Measurements from ENCODE around the gene LCAT.

The LCAT gene

GRCh38 chr16:67897231-67897630, 46.7 kb downstream of the LCAT start:
- Histone ChIP-seq H3K4me3 (no peak overlapping the region), H3K27ac (peak overlapping the region; percentile 81 to 85)
- DNase-seq (ENCODE audit: low spot score) = peak; percentile 88
- no peak for TF ChIP-seq CTCF (IDR thresholded peaks at IDR 0.05)

GRCh38 chr16:67893743-67894399, 50.0 kb downstream of the LCAT start:
- TF ChIP-seq CTCF (IDR thresholded peaks at IDR 0.05) = no peak
- Histone ChIP-seq H3K27ac (peak overlapping the region; percentile 86 to 95), H3K4me3 (peak overlapping the region; percentile 88)
- no peak for DNase-seq (ENCODE audit: low spot score)

GRCh38 chr16:67892899-67893742, 50.8 kb downstream of the LCAT start, which contains the start of gene PSKH1:
PSKH1 (plus strand) TSS chr16:67893254; CDS start chr16:67908750, 15,496 bp downstream.
- no peak for TF ChIP-seq CTCF (IDR thresholded peaks at IDR 0.05)
- peak within 1 kb of the TSS; percentile 86 to 95 for H3K27ac ChIP-seq
- peak within 1 kb of the TSS; percentile 88 for H3K4me3 ChIP-seq
- peak; percentile 97 for DNase-seq (ENCODE audit: low spot score)

- H3K4me3 ChIP-seq = peak overlapping the region; percentile 88
- TF ChIP-seq CTCF (IDR thresholded peaks at IDR 0.05) = no peak
- no peak for DNase-seq (ENCODE audit: low spot score)
- peak overlapping the region; percentile 86 to 95 for H3K27ac ChIP-seq
These were observed 51.5 kb downstream of the LCAT start for GRCh38 chr16:67892375-67892774.
